BE2C (cell line): Measurements from ENCODE around the gene ZCCHC17.

ENCODE experiments used
- DNase-seq: peaks from one replicate; pipeline ENCODE4 v3.0.0-alpha.2; 2020
- H3K27me3 ChIP-seq: fragments of 250-450 bp; sonication (Bioruptor Pico); 2 replicates; pipeline ENCODE4 v1.5.1; 2020; ENCODE audit warnings: mild to moderate bottlenecking
- H3K36me3 ChIP-seq: fragments of 250-450 bp; sonication (Bioruptor Pico); 2 replicates; pipeline ENCODE4 v1.5.1; 2020; ENCODE audit warnings: mild to moderate bottlenecking
- H3K4me1 ChIP-seq: fragments of 250-450 bp; sonication (Bioruptor Pico); 2 replicates; pipeline ENCODE4 v1.5.1; 2020
- H3K4me3 ChIP-seq: 2 replicates; pipeline ENCODE4 v1.5.1; 2011; ENCODE audit warnings: low read depth, low read length
- H3K9me3 ChIP-seq: fragments of 250-450 bp; sonication (Bioruptor Pico); 2 replicates; pipeline ENCODE4 v1.5.1; 2020
- TF ChIP-seq, protein P1 (sequence below): IDR thresholded peaks from 2 replicates; pipeline ENCODE4 v1.5.1; 2012; ENCODE audit warnings: mild to moderate bottlenecking, low read depth, low read length

Gene ZCCHC17

DNA sequence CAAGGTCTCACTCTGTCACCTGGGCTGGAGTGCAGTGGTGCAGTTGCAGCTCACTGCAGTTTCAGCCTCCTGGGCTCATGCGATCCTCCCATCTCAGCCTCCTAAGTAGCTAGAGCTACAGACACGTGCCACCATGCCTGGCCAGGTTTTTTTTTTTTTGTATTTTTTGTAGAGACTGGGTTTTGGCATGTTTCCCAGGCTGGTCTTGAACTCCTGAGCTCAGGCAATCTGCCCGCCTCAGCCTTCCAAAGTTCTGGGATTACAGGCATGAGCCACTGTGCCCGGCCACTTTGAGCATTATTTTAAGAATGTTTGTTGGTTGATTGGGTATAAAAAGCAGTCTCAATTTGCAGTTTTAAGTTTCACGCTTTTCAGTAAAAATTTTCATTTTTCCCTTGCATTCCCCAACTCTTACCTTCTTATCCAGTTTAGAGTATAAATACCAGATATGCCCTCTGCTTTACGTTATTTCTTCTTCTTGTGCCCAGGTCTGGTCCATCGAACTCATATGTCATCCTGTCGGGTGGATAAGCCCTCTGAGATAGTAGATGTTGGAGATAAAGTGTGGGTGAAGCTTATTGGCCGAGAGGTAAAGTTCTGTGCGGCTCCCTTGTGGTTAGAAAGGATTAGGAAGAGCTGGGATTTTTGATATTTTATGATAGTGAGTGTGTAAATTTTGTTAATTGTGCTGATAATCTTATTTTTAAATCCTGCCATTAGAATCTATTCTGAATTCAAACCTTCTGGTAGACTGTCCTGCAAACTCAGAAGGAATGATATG, 40.0 kb downstream of the ZCCHC17 start:
- no peaks in the 10 kb centered on the region for H3K4me1 ChIP-seq
- no peak for DNase-seq
- H3K4me3 ChIP-seq, result no peak overlapping the region
- no peaks in the 10 kb centered on the region for H3K9me3 ChIP-seq
- TF ChIP-seq, protein P1, sequence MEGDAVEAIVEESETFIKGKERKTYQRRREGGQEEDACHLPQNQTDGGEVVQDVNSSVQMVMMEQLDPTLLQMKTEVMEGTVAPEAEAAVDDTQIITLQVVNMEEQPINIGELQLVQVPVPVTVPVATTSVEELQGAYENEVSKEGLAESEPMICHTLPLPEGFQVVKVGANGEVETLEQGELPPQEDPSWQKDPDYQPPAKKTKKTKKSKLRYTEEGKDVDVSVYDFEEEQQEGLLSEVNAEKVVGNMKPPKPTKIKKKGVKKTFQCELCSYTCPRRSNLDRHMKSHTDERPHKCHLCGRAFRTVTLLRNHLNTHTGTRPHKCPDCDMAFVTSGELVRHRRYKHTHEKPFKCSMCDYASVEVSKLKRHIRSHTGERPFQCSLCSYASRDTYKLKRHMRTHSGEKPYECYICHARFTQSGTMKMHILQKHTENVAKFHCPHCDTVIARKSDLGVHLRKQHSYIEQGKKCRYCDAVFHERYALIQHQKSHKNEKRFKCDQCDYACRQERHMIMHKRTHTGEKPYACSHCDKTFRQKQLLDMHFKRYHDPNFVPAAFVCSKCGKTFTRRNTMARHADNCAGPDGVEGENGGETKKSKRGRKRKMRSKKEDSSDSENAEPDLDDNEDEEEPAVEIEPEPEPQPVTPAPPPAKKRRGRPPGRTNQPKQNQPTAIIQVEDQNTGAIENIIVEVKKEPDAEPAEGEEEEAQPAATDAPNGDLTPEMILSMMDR, result no peak
- no peaks in the 10 kb centered on the region for H3K27me3 ChIP-seq
- no peaks in the 10 kb centered on the region for H3K36me3 ChIP-seq

DNA sequence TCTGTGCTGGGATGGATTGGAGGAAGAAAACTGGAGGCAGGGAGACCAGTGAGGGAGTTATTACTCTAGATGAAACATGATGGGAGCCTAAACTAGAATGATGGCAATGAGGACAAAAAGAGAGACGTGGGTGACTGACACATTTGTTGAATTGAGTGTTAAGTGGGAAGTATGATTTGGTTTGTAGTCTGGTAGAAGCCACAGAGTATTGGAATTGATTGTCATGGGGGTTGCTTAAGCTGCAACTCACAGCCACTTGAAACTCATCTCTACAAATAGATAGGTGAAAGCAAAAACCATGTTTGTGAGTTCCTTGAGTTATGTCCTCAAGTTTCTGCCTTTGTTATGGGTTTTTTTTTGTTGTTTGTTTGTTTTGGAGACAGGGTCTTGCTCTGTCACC, 47.7 kb downstream of the ZCCHC17 start:
- no peak for DNase-seq
- no peaks in the 10 kb centered on the region for H3K36me3 ChIP-seq
- no peaks in the 10 kb centered on the region for H3K4me1 ChIP-seq
- H3K9me3 ChIP-seq, result no peaks in the 10 kb centered on the region
- TF ChIP-seq, protein P1, result no peak
- no peaks in the 10 kb centered on the region for H3K27me3 ChIP-seq
- H3K4me3 ChIP-seq, result no peak overlapping the region

DNA sequence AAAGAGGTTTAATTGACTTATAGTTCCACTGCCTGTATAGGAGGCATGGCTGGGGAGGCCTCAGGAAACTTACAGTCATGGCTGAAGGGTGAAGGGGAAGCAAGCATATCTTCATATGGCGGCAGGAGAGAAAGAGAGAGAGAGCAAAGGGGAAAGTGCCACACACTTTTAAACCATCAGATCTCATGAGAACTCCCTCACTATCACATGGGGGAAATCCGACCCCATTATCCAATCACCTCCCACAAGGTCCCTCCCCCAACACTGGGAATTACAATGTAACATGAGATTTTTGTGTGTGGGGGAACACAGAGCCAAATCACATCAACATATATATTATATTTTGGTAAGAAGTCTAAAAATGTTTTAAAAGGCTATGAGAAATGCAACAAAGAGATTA, 48.8 kb downstream of the ZCCHC17 start:
- H3K4me3 ChIP-seq, result no peak overlapping the region
- no peaks in the 10 kb centered on the region for H3K4me1 ChIP-seq
- DNase-seq, result no peak
- H3K9me3 ChIP-seq, result no peaks in the 10 kb centered on the region
- TF ChIP-seq, protein P1, result no peak
- no peaks in the 10 kb centered on the region for H3K27me3 ChIP-seq
- H3K36me3 ChIP-seq, result no peaks in the 10 kb centered on the region

DNA sequence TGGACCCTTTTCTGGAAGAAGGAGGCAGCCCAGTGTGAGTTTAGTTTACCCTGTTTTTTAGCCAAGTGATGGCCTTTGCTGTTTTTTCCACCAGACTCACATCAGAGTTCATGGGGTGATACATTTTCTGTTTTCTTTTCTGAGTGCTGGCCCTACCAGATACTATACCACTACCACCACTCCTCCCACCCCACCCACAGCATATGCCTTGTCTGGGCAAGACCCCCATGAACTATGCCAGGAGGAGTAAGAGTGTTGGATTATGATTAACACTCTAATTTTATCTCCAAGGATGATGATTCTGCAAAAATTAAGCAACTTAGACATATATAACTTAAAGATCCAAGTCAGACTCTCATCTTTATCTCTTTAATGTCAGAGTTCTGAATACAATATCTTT, 50.0 kb downstream of the ZCCHC17 start:
- Histone ChIP-seq H3K4me1 (no peaks in the 10 kb centered on the region), H3K4me3 (no peak overlapping the region), H3K36me3 (no peaks in the 10 kb centered on the region), H3K9me3 (no peaks in the 10 kb centered on the region), H3K27me3 (no peaks in the 10 kb centered on the region)
- TF ChIP-seq, protein P1, result no peak
- no peak for DNase-seq

DNA sequence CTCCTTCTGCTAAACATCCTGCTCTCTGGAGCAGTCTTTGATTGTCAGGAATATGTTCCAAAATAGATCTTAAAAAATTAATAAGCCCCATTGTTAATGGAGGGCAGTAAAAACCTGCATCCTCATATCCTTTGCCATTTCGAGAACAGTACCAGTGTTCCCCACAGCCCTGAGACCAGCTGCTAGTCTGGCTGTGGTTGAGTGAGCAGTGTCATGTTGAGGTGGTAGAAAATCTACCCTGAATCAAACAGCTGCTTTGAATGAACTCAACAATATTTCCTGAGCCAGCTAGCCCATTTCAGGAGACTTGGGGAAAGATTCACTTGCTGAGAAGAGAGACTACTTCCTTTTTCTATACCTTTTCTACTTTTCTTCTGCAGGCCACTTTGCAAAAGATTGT, 51.6 kb downstream of the ZCCHC17 start:
- no peaks in the 10 kb centered on the region for H3K27me3 ChIP-seq
- no peaks in the 10 kb centered on the region for H3K9me3 ChIP-seq
- no peaks in the 10 kb centered on the region for H3K36me3 ChIP-seq
- no peaks in the 10 kb centered on the region for H3K4me1 ChIP-seq
- TF ChIP-seq, protein P1, result no peak
- no peak overlapping the region for H3K4me3 ChIP-seq
- DNase-seq, result no peak

DNA sequence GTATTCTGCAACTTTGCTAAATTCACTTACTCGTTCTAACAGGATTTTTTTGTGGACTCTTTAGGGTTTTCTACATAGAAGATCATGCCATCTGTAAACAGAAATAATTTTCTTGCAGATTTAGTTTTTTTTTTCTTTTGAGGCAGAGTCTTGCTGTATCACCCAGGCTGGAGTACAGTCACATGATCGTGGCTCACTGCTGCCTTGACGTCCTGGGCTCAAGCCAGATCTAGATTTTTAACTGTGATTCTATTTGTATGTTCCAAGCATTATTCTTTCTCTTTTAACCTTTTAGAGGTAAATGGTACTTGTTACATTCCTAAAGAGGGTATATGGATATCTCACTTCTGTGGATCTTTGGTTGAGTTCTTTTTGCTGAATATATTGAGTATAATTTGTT, 57.5 kb downstream of the ZCCHC17 start:
- no peaks in the 10 kb centered on the region for H3K4me1 ChIP-seq
- no peak for DNase-seq
- H3K27me3 ChIP-seq, result no peaks in the 10 kb centered on the region
- TF ChIP-seq, protein P1, result no peak
- H3K36me3 ChIP-seq, result no peaks in the 10 kb centered on the region
- H3K9me3 ChIP-seq, result no peaks in the 10 kb centered on the region
- H3K4me3 ChIP-seq, result no peak overlapping the region
